ENCODE results near the gene DSTYK.

GRCh38 chr1:205109711-205110110 is 101.8 kb downstream of the DSTYK start:
- TF ChIP-seq POLR2A (IDR thresholded peaks at IDR 0.05): no peak
- no peak for TF ChIP-seq CTCF (IDR thresholded peaks at IDR 0.05)

Data from thyroid gland (tissue), 4 donors.